Subcutaneous adipose tissue (tissue), 4 donors: Measurements from ENCODE around the gene FOXL1. TPM values are rescaled to one million over a fixed set of nuclear protein-coding genes. Genes with fewer than 3 reads are reported as not detected.

Experiments used
- CTCF ChIP-seq: fragments of 450-650 bp; IDR thresholded peaks from one replicate; pipeline ENCODE4 v1.5.1; 2016; ENCODE audit warnings: low read depth, mild to moderate bottlenecking, control low read depth, antibody characterized with exemption, moderate library complexity
- total RNA-seq, 4 donors: library from RNA; depleted of rRNA; stranded (reverse); fragments of >200 nt; gene quantifications; one replicate each; pipeline ENCODE4 v1.1.0, GENCODE V29; 2016

The FOXL1 gene
- total RNA-seq, 4 donors from 2014 or later: not detected

DNA sequence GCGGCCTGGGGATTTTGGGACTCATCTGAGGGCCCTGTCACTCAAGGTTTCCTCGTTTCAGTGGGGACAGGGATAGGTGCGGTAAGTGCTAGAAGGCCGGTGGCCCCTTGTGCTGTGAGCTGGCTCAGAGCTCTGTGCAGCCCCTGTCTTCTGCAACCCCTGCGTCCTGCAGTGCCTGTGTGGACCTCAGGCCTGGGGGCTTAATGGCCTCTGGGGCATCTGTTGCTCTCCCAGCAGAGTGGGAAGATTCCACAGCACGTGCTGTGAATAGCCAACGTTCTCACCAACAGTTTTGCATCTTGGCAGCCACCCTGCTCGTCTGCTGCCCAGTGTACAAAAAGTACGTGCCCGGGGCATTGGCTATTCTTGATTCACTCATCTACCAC lies 6.8 kb upstream of the FOXL1 start:
- no peak for TF ChIP-seq CTCF

DNA sequence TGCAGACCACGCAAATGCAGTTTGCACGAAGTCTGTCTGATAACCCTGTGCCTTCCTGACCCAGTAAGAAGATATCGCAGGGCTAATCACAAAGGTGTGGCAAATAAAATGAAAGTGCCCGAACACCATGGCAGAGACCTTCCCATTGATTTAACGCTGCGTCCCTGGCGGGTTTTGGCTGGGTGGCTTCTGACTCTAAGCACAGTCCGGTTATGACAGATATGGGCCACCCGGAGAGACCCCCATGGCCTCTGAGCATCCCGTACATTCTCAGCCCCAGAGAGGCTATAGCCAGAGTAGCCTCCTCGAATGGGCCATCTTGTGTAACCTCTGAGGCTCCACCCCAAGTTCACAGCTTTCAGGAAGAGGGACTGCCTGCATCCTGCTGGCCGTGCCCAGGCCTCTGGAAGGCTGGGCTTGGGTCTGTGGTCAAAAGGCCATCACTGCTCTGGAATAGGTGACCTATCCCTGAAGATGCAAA lies 6.3 kb upstream of the FOXL1 start:
- TF ChIP-seq CTCF: no peak

GRCh38 chr16:86572606-86573005 lies 5.7 kb upstream of the FOXL1 start:
- no peak for TF ChIP-seq CTCF

DNA sequence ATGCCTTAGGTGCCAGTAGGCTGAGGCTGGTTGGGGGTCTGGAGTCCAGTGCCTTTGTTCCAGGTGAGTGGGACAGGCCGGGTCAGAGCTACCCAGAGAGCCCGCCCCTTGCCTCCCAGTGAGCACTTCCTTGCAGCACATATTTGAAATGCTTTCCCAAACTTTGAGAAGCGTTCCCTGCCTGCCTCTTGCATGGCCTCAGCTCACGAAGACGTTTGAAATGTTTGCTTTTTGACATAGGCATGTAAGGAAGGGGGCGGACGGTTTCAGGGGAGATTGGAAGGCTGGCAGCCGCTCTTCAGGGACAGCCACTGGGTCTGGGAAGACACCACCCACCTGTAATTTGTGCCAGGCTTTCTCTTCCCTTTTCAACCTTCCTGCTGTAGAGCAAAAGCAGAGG lies 5.1 kb upstream of the FOXL1 start:
- TF ChIP-seq CTCF: no peak

DNA sequence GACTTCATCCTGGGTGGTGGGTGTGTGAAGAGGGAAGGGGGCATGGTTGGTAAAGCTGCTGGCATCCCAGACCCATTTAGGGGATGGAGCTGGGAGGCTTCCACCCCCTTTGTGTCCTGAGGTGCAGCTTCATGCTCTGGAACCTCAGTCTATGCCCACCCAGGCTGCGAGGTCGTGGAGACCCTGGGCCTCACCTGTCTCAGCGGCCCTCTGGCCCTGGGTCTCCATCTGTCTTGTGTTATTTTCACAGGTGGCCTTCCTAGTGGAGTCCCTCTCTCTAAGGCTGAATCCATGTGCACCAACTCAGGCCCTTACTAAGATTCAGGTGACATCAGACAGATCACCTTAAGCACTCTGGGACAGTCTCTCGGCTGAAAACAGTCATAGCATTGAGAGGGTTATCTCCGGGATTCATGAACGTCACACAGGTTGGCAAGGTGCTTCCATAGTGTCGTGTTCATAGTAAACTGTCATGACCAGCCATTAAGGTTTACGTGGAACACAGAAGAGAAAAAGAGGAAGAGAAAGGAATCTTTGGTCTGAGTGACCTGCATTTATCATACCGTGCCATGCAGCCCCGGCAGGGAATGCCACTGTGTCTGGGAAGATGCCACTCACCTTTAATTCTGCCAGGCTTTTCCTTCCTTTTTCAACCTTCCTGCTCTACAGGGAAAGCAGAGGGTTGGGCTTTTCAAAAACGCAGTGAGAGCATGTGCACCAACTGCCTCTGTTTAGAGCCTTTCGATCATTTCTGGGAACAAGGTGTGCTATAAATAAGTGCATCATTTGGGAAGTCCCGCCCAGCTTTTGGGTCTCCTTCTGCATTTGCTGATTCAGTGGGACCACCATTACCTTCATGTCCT lies 4.5 kb upstream of the FOXL1 start:
- TF ChIP-seq CTCF: no peak

DNA sequence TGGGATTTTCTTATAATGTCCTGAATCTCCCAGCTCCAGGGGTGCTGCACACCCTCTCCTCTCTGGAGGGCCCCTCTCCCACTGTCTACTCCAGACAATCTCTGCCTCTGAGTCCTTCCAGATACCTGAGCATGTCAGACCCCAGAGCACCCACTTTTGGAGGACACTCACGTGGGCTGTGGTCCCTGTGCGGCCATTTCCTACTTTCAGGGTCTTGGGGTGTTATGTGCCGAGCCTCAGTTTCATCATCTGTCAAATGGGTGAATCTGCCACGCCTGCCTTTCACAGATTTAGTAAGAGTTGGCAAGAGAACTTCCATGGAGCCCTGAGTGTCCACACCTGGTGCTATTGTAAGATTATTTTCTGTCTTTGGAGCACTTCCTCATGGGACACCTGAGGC lies 3.7 kb upstream of the FOXL1 start:
- TF ChIP-seq CTCF: no peak

- no peak for TF ChIP-seq CTCF
Observed at GRCh38 chr16:86575095-86575685, 3.2 kb upstream of the FOXL1 start.
